Measurements from ENCODE around the gene PKD2. TPM values are rescaled to one million over a fixed set of nuclear protein-coding genes. Genes with fewer than 3 reads are reported as not detected.
"Not testable (repeated sequence)": the region's sequence is repeated elsewhere in the genome, so short reads cannot be mapped to it uniquely, and the experiment has no call there.

PKD2 gene
- total RNA-seq, 2 experiments from 2014 or later, result 3.8 to 4.5 TPM

DNA sequence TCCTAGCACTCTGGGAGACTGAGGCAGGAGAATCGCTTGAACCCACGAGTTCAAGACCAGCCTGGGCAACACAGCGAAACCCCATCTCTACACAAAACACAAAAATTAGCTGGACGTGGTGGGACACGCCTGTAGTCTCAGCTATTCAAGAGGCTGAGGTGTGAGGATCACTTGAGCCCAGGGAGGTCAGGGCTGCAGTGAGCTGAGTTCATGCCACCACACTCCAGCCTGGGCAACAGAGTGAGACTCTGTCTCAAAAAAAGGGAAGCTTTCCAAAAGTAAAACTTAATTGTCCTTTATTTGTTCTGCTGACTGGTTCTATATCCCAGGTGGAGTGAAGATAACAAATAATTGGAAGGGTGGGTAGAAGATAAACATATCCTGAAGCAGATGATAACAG lies 105.4 kb downstream of the PKD2 start:
- Histone ChIP-seq H3K4me2 (ENCODE audit: low read length) (no peak overlapping the region), H3K79me2 (ENCODE audit: insufficient read depth, low read depth, low read length) (no peaks in the 10 kb centered on the region), H3K9me2 (ENCODE audit: insufficient read depth, low read length) (no peaks in the 10 kb centered on the region), H3K9me3 (ENCODE audit: low read length) (no peaks in the 10 kb centered on the region), H3K4me3 (ENCODE audit: low read depth, low read length, poor library complexity, severe bottlenecking) (no peak overlapping the region), H2AFZ (ENCODE audit: low read length) (no peak overlapping the region), H3K4me1 (ENCODE audit: insufficient read depth, low read length, poor library complexity, severe bottlenecking) (no peaks in the 10 kb centered on the region), H3K36me3 (ENCODE audit: insufficient read depth, low read length) (no peaks in the 10 kb centered on the region), H4K20me1 (ENCODE audit: insufficient read depth, low read length) (no peaks in the 10 kb centered on the region), H3K27ac (ENCODE audit: low read depth, low read length, poor library complexity, severe bottlenecking) (no peak overlapping the region)
- CTCF ChIA-PET (ENCODE audit: unreplicated experiment), result no interaction called here
- intact Hi-C loops (cut with micrococcal nuclease; ENCODE audit: unreplicated experiment), result no loop called here
- no TSS peak for BruUV-seq (replicated peaks)
- TF ChIP-seq, protein P1, sequence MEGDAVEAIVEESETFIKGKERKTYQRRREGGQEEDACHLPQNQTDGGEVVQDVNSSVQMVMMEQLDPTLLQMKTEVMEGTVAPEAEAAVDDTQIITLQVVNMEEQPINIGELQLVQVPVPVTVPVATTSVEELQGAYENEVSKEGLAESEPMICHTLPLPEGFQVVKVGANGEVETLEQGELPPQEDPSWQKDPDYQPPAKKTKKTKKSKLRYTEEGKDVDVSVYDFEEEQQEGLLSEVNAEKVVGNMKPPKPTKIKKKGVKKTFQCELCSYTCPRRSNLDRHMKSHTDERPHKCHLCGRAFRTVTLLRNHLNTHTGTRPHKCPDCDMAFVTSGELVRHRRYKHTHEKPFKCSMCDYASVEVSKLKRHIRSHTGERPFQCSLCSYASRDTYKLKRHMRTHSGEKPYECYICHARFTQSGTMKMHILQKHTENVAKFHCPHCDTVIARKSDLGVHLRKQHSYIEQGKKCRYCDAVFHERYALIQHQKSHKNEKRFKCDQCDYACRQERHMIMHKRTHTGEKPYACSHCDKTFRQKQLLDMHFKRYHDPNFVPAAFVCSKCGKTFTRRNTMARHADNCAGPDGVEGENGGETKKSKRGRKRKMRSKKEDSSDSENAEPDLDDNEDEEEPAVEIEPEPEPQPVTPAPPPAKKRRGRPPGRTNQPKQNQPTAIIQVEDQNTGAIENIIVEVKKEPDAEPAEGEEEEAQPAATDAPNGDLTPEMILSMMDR (conservative IDR thresholded peaks at IDR 0.05; ENCODE audit: low read length), result no peak
- no peak for TF ChIP-seq EZH2phosphoT487 (IDR thresholded peaks at IDR 0.05; ENCODE audit: borderline replicate concordance, low read depth, low read length)
- POLR2A ChIA-PET, result no interaction called here
- no peak for DNase-seq (ENCODE audit: low spot score)

DNA sequence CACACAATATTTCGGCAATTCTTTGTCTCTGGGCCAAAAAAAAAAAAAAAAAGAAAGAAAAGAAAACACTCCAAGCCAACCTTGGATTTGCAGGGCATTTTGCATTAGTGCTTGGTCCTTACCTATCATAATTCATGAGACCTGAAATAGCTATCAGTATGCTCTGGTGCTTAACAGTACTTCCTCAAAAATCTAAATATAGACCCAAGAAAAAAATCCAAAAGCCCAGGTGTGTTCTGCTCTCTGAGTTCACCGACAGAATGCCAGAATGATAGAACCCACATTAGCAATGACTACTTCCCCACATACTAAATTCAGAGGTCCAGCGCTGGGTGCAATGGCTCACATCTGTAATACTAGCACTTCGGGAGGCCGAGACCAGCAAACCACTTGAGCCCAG lies 108.2 kb downstream of the PKD2 start:
- peaks cover 13% of the 10 kb centered on the region; the same call in 1 of the 2 replicates for H3K9me3 ChIP-seq (ENCODE audit: low read length)
- no peak for DNase-seq (ENCODE audit: low spot score)
- H4K20me1 ChIP-seq (ENCODE audit: insufficient read depth, low read length), result no peaks in the 10 kb centered on the region
- intact Hi-C loops (cut with micrococcal nuclease; ENCODE audit: unreplicated experiment), result no loop called here
- no TSS peak for BruUV-seq (replicated peaks)
- H3K4me2 ChIP-seq (ENCODE audit: low read length), result no peak overlapping the region
- H3K9me2 ChIP-seq (ENCODE audit: insufficient read depth, low read length), result no peaks in the 10 kb centered on the region
- H3K4me3 ChIP-seq (ENCODE audit: low read depth, low read length, poor library complexity, severe bottlenecking), result no peak overlapping the region
- H3K79me2 ChIP-seq (ENCODE audit: insufficient read depth, low read depth, low read length), result no peaks in the 10 kb centered on the region
- H3K27ac ChIP-seq (ENCODE audit: low read depth, low read length, poor library complexity, severe bottlenecking), result no peak overlapping the region
- CTCF ChIA-PET (ENCODE audit: unreplicated experiment), result no interaction called here
- no peaks in the 10 kb centered on the region for H3K36me3 ChIP-seq (ENCODE audit: insufficient read depth, low read length)
- POLR2A ChIA-PET, result interaction anchor here (0.7 kb wide), 1 partner anchor 503 kb away, joined by 3 read pairs; no protein-coding TSS in a partner anchor
- TF ChIP-seq EZH2phosphoT487 (IDR thresholded peaks at IDR 0.05; ENCODE audit: borderline replicate concordance, low read depth, low read length), result no peak
- TF ChIP-seq, protein P1 (conservative IDR thresholded peaks at IDR 0.05; ENCODE audit: low read length), result no peak
- H3K4me1 ChIP-seq (ENCODE audit: insufficient read depth, low read length, poor library complexity, severe bottlenecking), result no peaks in the 10 kb centered on the region
- H2AFZ ChIP-seq (ENCODE audit: low read length), result no peak overlapping the region

DNA sequence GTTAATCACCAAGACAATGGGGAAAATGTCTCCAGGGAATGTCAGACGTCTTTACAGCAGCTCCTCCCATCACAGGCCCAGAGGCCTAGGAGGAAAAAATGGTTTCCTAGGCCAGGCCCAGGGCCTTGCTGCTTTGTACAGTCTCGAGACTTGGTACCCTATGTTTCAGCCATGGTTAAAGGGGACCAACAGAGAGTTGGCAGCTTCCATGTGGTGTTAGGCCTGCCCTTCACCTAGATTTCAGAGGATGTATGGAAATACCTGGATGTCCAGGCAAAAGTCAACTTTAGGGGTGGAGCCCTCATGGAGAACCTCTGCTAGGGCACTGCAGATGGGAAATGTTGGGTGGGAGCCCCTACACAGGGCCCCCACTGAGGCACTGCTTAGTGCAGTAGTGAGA lies 112.5 kb downstream of the PKD2 start:
- no TSS peak for BruUV-seq (replicated peaks)
- Histone ChIP-seq H3K79me2 (ENCODE audit: insufficient read depth, low read depth, low read length) (no peaks in the 10 kb centered on the region), H2AFZ (ENCODE audit: low read length) (no peak overlapping the region), H3K9me2 (ENCODE audit: insufficient read depth, low read length) (no peaks in the 10 kb centered on the region), H3K36me3 (ENCODE audit: insufficient read depth, low read length) (no peaks in the 10 kb centered on the region), H3K4me2 (ENCODE audit: low read length) (no peak overlapping the region), H3K27ac (ENCODE audit: low read depth, low read length, poor library complexity, severe bottlenecking) (no peak overlapping the region), H3K4me1 (ENCODE audit: insufficient read depth, low read length, poor library complexity, severe bottlenecking) (no peaks in the 10 kb centered on the region), H4K20me1 (ENCODE audit: insufficient read depth, low read length) (no peaks in the 10 kb centered on the region), H3K9me3 (ENCODE audit: low read length) (peaks cover 21% of the 10 kb centered on the region), H3K4me3 (ENCODE audit: low read depth, low read length, poor library complexity, severe bottlenecking) (no peak overlapping the region)
- no peak for DNase-seq (ENCODE audit: low spot score)
- CTCF ChIA-PET (ENCODE audit: unreplicated experiment), result no interaction called here
- POLR2A ChIA-PET, result no interaction called here
- TF ChIP-seq, protein P1 (conservative IDR thresholded peaks at IDR 0.05; ENCODE audit: low read length), result no peak
- no peak for TF ChIP-seq EZH2phosphoT487 (IDR thresholded peaks at IDR 0.05; ENCODE audit: borderline replicate concordance, low read depth, low read length)
- intact Hi-C loops (cut with micrococcal nuclease; ENCODE audit: unreplicated experiment), result no loop called here

DNA sequence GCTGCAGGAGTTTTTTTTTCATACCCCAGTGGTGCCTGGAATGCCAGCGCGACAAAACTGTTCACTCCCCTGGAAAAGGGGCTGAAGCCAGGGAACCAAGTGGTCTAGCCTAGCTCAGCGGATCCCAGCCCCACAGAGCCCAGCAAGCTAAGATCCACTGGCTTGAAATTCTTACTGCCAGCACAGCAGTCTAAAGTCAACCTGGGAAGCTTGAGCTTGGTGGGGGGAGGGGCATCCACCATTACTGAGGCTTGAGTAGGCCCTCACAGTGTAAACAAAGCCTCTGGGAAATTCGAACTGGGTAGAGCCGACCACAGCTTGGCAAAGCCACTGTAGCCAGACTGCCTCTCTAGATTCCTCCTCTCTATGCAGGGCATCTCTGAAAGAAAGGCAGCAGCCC lies 114.8 kb downstream of the PKD2 start:
- intact Hi-C loops (cut with micrococcal nuclease; ENCODE audit: unreplicated experiment); CTCF ChIA-PET (ENCODE audit: unreplicated experiment); H2AFZ ChIP-seq (ENCODE audit: low read length); H3K4me1 ChIP-seq (ENCODE audit: insufficient read depth, low read length, poor library complexity, severe bottlenecking); H3K79me2 ChIP-seq (ENCODE audit: insufficient read depth, low read depth, low read length); POLR2A ChIA-PET; H3K27ac ChIP-seq (ENCODE audit: low read depth, low read length, poor library complexity, severe bottlenecking); H3K4me2 ChIP-seq (ENCODE audit: low read length); H3K4me3 ChIP-seq (ENCODE audit: low read depth, low read length, poor library complexity, severe bottlenecking); H3K9me2 ChIP-seq (ENCODE audit: insufficient read depth, low read length); H3K36me3 ChIP-seq (ENCODE audit: insufficient read depth, low read length); DNase-seq (ENCODE audit: low spot score); H4K20me1 ChIP-seq (ENCODE audit: insufficient read depth, low read length); BruUV-seq (replicated peaks): not testable (repeated sequence)
- peaks cover 21% of the 10 kb centered on the region for H3K9me3 ChIP-seq (ENCODE audit: low read length)

All from OCI-LY7 (cell line).